Measurements from ENCODE around the gene NCAPG.

NCAPG gene

GRCh38 chr4:17884063-17884462 lies 73.3 kb downstream of the NCAPG start:
- DNase-seq = no peak

DNA sequence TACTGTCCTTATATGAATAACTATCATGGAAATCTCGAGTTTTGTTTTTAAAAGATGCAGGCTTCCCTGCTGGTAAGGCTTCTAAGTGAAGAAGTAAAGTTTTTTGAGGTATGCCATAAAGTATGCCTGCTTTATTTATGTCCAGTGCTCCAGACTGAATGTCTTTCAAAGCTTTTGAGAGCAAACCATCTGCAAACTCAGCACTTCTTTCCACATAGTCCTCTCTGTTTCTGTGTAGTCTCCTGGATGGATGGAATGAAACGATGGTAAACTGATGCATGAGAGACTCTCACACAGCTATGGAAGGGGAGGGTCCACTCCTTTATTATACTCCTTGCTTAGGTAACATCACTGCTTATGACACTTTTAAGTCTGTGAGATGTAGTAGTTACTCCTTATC lies 73.7 kb downstream of the NCAPG start:
- no peak for DNase-seq

- no peak for DNase-seq
Measured at GRCh38 chr4:17889692-17890091, 78.9 kb downstream of the NCAPG start.

- DNase-seq = no peak
Measured at GRCh38 chr4:17894421-17894820, 83.6 kb downstream of the NCAPG start.

Data from CD4-positive, alpha-beta T cell treated with Interleukin-6 for 4 hours (primary cell).